ACC112 (cell line): ENCODE measurements around the gene MLXIPL.
"Not testable (repeated sequence)": the region's sequence is repeated elsewhere in the genome, so short reads cannot be mapped to it uniquely, and the experiment has no call there.

Source experiments
- H2AFZ ChIP-seq: fragments of 200-600 bp; sonication (generic); one replicate; pipeline ENCODE4 v1.6.0; 2017; ENCODE audit warnings: antibody characterized with exemption, low read length; ENCODE audit not compliant: unreplicated experiment
- H3K27ac ChIP-seq: fragments of 200-600 bp; sonication (generic); 2 replicates; pipeline ENCODE4 v1.5.1; 2014; ENCODE audit warnings: low read depth, mild to moderate bottlenecking, antibody characterized with exemption, low read length, moderate library complexity
- H3K27me3 ChIP-seq: fragments of 200-600 bp; sonication (generic); 2 replicates; pipeline ENCODE4 v1.6.1; 2014; ENCODE audit warnings: mild to moderate bottlenecking, antibody characterized with exemption, low read length, moderate library complexity, mixed read lengths; ENCODE audit not compliant: insufficient read depth
- H3K36me3 ChIP-seq: fragments of 200-600 bp; sonication (generic); 2 replicates; pipeline ENCODE4 v1.6.1; 2016; ENCODE audit warnings: mild to moderate bottlenecking, antibody characterized with exemption, low read length, moderate library complexity, mixed read lengths; ENCODE audit not compliant: insufficient read depth
- H3K4me1 ChIP-seq: fragments of 200-600 bp; sonication (generic); one replicate; pipeline ENCODE4 v1.6.1; 2016; ENCODE audit warnings: low read length, mixed read lengths; ENCODE audit not compliant: insufficient read depth, unreplicated experiment, control insufficient read depth
- H3K4me3 ChIP-seq: fragments of 200-600 bp; sonication (generic); 2 replicates; pipeline ENCODE4 v1.5.1; 2014; ENCODE audit warnings: mild to moderate bottlenecking, low read depth, low read length
- H3K79me2 ChIP-seq: fragments of 200-600 bp; sonication (generic); one replicate; pipeline ENCODE4 v1.6.0; 2016; ENCODE audit warnings: low read length; ENCODE audit not compliant: control insufficient read depth, unreplicated experiment, insufficient read depth

Gene MLXIPL

DNA sequence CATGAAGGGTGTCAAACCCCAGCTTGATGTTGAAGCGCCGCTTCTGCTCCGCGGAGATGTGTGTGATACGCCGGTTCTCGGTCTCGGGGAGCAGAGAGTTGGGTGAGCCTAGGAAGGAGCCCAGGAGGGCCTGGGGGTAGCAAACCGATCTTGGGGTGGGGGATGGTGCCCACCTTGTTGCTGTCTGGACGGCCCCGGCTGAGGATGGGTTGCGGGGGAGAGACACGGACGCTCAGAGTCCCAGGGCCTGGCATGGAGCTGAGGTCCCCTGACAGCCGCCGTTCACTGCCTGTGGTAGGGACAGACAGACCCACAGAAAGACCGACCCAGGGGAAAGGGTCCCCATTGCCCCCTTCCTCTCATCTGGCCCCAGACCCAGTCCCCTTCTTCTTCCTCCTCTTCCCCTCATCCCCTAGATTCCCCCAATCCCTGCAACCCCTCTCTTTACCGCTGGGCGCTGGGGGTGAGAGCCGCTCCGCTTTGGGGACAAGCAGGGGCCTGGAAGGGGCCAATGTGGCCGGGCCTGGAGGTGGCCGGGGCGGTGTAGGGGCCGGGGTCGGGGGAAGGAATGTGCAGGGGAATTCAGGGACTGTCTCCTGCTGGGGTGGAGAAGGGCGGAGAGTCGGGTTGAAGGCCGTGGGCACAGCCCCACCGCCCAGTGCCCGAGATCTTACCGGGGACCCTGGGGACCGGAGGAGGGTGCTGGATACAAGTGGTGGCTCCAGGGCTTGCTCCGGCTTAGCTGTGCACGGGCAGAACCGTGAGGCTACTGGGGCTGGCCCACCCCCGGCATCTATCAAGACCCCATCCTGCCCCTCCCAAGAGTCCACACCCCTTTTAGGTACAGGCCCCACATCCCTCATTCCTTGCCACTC lies 27.9 kb downstream of the MLXIPL start:
- Histone ChIP-seq H3K79me2 (no peaks in the 10 kb centered on the region), H3K36me3 (no peaks in the 10 kb centered on the region), H3K27me3 (peaks cover 8% of the 10 kb centered on the region), H3K4me3 (no peak overlapping the region), H3K4me1 (no peaks in the 10 kb centered on the region), H2AFZ (no peak overlapping the region), H3K27ac (no peak overlapping the region)

DNA sequence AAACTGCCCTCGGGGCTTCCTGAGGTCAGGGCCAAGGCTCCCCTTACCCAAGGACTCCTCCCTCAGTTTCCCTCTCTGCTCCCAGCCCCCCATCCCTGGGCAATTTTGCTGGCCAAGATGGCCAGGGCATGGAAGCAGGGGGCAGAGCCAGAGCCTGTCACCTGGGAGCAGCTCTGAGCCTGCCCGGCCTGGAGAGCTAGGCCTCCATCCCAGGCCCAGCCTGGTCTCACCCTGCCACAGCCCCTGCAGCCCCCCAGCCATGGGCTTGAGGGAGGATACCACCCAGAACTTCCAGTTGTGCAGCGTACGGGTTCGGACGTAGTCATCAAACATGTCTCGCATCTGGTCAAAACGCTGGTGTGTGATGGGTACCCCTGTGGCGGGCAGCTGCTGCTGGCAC lies 29.0 kb downstream of the MLXIPL start:
- no peaks in the 10 kb centered on the region for H3K79me2 ChIP-seq
- H3K4me1 ChIP-seq, result no peaks in the 10 kb centered on the region
- H2AFZ ChIP-seq, result no peak overlapping the region
- no peak overlapping the region for H3K27ac ChIP-seq
- no peaks in the 10 kb centered on the region for H3K36me3 ChIP-seq
- H3K27me3 ChIP-seq, result peaks cover 8% of the 10 kb centered on the region
- H3K4me3 ChIP-seq, result no peak overlapping the region

DNA sequence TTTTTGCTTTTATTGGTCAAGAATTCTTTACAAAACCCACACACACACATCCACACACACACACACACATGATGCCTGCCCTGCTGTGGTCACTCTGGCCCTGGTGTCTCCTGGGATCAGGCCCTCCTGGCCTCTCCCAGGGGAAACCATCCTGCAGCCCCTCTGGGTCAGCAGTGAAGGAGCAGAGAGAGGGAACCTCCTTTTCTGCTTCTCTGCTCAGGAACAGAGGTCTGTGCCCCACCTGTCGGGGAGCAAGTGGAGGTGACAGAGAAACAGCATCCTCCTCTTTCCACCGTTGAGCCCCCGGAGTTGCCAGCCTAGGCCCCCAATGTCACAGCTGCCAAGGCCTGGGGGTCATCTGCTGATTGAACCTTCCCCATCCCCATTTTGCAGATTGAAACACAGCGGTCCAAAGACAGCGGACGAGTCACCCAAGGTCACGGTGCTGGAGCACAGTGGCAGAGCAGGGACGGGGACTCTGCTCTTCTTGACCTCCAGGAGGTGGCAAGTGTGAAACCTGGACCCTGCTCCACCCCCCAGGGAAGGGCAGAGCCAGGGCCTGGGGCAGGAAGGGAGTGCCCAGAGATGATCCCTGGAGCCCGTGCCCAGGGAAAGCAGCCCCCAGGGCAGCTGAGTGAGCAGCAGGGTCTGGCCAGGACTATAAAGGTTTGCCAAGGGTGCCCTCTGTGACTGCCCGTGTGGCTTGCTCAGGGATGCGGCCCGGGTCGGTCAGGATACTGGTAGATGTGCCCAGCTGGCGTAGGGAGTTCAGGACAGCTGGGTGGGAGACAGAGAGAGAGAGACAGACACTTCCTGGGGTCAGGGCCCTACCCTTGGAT lies 30.9 kb downstream of the MLXIPL start:
- Histone ChIP-seq H3K79me2 (no peaks in the 10 kb centered on the region), H3K27ac (no peak overlapping the region), H3K36me3 (no peaks in the 10 kb centered on the region), H3K4me3 (no peak overlapping the region), H3K27me3 (peaks cover 8% of the 10 kb centered on the region), H2AFZ (no peak overlapping the region), H3K4me1 (no peaks in the 10 kb centered on the region)

DNA sequence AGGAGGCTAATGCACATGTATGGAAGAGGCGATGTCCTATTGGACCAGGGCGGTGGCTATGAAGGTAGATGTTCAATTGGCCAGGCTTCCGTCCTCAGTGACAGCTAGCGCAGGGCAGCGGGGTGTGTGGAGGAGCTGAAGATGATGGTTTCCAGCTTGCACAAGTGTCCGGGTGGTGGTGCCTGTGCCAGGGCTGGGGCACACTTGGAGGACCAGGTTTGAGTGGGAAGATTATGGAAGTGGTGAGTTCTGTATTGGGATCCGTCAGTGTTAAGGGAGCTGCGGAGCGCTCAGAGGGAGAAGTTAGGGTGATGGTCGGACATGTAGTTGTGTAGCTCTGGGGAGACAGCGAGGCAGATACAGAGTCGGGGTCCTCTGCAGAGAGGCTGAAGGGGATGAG lies 37.4 kb downstream of the MLXIPL start:
- Histone ChIP-seq H3K4me3 (no peak overlapping the region), H3K4me1 (peaks cover 4% of the 10 kb centered on the region), H2AFZ (no peak overlapping the region), H3K27me3 (no peaks in the 10 kb centered on the region), H3K27ac (no peak overlapping the region), H3K79me2 (no peaks in the 10 kb centered on the region), H3K36me3 (no peaks in the 10 kb centered on the region)

DNA sequence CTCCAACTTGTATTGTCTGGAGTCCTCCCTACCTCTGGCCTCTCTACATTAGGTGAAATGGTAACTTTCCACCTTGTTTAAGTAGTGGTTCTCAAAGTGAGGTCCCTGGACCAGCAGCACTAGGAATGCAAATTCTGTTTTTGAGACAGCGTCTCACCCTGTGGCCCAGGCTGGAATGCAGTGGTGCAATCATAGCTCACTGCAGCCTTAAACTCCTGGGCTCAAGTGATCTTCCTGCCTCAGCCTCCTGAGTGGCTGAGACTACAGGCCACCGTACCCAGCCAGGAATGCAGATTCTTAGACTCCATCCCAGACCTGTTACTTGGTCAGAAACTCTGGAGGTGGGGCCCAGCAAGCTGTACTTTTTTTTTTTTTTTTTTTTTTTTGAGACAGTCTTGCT lies 39.1 kb downstream of the MLXIPL start:
- Histone ChIP-seq H3K4me1 (peaks cover 4% of the 10 kb centered on the region), H3K4me3 (no peak overlapping the region), H3K27me3 (no peaks in the 10 kb centered on the region), H3K79me2 (no peaks in the 10 kb centered on the region), H2AFZ (no peak overlapping the region), H3K36me3 (no peaks in the 10 kb centered on the region), H3K27ac (no peak overlapping the region)

DNA sequence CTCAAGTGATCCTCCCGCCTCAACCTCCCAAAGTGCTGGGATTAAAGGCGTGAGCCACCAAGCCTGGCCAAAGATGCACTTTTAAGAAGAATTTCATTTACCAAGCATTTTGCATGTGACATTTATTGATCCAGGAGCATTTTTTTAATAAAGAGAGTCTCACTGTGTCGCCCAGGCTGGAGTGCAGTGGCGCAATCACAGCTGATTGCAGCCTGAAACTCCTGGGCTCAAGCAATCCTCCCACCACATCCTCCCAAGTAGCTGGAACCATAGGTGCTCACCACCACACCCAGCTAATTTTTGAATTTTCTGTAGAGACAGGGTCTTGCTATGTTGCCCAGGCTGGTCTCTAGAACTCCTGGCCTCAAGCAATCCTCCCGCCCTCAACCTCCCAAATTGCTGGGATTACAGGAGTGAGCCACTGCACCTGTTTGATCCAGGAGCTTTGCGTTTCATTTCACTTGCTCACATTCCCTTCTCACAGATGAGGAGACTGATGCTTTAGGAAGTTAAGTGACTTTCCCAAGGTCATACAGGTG lies 41.6 kb downstream of the MLXIPL start:
- Histone ChIP-seq H3K4me1 (peaks cover 3% of the 10 kb centered on the region), H3K27ac (no peak overlapping the region), H3K27me3 (no peaks in the 10 kb centered on the region), H3K36me3 (no peaks in the 10 kb centered on the region), H2AFZ (no peak overlapping the region), H3K4me3 (no peak overlapping the region), H3K79me2 (peaks cover 4% of the 10 kb centered on the region)

DNA sequence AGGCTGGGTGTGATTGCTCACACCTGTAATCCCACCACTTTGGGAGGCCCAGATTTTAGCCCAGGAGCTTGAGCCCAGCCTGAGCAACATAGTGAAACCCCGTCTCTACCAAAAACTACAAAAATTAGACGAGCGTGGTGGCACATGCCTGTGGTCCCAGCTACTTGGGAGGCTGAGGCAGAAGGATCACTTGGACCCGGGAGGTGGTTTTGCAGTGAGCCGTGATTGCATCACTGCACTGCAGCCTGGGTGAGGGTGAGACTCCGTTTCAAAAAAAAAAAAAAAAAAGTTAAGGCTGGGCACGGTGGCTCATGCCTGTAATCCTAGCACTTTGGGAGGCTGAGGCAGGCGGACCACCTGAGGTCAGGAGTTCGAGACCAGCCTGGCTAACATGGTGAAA lies 43.3 kb downstream of the MLXIPL start:
- H3K36me3 ChIP-seq, H3K4me3 ChIP-seq, H2AFZ ChIP-seq, H3K27me3 ChIP-seq, H3K27ac ChIP-seq: not testable (repeated sequence)
- Histone ChIP-seq H3K4me1 (peaks cover 13% of the 10 kb centered on the region), H3K79me2 (peaks cover 21% of the 10 kb centered on the region)

DNA sequence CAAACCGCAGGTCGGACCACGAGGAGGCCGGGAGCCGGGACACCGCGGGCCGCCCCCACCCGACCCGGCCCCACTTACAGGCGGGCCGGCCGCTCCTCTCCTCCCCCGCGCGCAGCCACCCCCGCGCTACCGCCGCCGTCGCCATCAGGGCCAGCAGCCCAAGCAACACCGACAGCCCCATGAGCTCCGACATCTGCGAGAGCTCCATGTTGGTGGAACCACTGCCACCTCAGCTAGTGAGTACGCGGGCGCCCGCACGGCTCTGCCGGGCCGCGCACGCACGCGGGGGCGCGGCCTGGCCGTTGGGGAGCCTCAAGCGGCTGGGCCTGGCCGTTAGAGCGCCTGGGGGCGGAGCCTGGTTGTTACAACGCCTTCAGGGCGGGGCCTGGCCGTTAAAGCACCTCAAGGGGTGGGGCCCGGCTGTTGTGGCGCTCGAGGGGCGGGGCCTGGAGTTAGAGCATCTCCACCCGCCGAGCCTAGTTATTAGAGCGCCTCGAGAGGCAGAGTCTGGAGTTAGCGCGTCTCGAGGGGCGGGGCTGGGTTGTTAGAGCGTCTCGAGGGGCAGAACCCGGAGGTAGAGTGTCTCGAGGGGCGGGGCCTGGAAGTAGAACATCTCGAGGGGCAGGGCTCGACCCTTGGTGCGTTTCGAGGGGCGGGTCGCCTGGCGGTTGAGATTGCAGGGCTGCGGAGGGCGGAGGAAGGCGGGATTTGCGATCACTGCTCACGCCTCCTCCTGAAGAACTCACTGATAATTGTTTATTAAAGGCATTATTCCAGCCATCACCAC lies 45.8 kb downstream of the MLXIPL start, which contains the start of gene TBL2:
Gene TBL2 (minus strand): TSS at position 238 of the 787 bp plus-strand sequence. CDS start 30 bp downstream, at position 208.
- Histone ChIP-seq H3K4me1 (peaks cover 13% of the 10 kb centered on the region), H3K27ac (peak within 1 kb of the TSS; percentile 65), H3K79me2 (peaks cover 38% of the 10 kb centered on the region), H2AFZ (peak within 1 kb of the TSS; percentile 98), H3K36me3 (peaks cover 4% of the 10 kb centered on the region; the same call in 1 of the 2 replicates), H3K4me3 (peak within 1 kb of the TSS; percentile 86), H3K27me3 (no peaks in the 10 kb centered on the region)

DNA sequence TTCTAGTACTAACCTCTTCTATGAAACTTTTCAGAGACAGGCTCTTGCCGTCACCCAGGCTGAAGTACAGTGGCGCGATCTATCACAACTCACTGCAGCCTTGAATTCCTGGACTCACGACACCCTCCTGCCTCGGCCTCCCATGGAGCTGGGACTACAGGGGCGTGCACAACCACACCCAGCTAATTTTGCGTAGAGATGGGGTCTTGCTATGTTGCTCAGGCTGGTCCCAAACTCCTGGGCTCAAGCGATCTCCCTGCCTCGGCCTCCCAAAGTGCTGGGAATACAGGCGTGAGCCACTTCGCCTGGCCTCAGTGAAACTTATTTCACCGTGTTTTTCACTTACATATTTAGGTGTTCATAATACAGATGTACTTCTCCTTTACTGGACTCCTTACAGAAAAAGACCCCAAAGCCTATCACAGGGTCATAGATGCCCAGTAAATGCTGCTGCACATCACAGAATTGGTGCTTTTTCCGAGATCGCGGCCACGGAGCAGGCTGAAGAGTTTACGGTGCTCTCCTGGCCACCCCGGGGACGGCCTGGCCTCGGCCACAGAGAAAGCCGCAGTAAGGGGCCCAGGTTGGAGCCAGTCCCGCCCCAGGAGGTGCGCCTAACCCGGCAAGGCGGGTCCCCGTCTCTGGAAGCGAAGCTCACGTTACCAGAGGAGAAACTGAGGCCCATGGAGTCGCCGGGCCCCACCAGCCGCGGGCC lies 46.5 kb downstream of the MLXIPL start:
- Histone ChIP-seq H2AFZ (peak overlapping the region; percentile 8), H3K27me3 (no peaks in the 10 kb centered on the region), H3K4me3 (peak overlapping the region; percentile 86), H3K79me2 (peaks cover 38% of the 10 kb centered on the region), H3K4me1 (peaks cover 13% of the 10 kb centered on the region), H3K36me3 (peaks cover 12% of the 10 kb centered on the region; the same call in 1 of the 2 replicates), H3K27ac (peak overlapping the region; percentile 44)
